ENCODE results near the gene MORN1. TPM values are rescaled to one million over a fixed set of nuclear protein-coding genes. Genes with fewer than 3 reads are reported as not detected.

Gene MORN1
- total and polyA plus RNA-seq, 2 of the 4 experiments (the other 2 are of a cell fraction): 3.0 to 4.2 TPM

- peaks cover 32% of the 10 kb centered on the region; the same call in 1 of the 2 replicates for H3K36me3 ChIP-seq (ENCODE audit: control insufficient read depth, insufficient read depth, low read length)
- H2BK120ac ChIP-seq (ENCODE audit: low read depth, low read length): peak overlapping the region; percentile 52; the same call in 1 of the 2 replicates
- H3K27ac ChIP-seq (ENCODE audit: insufficient read depth, low read length): peak overlapping the region; percentile 84
- BruUV-seq (replicated peaks): no TSS peak
- peak overlapping the region; percentile 75 for H2AFZ ChIP-seq (replicated peaks; ENCODE audit: low read length, poor library complexity)
- H3K23ac ChIP-seq (ENCODE audit: low read depth, low read length): peak overlapping the region; percentile 90
- peak overlapping the region; percentile 57 for H3K9ac ChIP-seq (ENCODE audit: low read depth, low read length)
- POLR2A ChIA-PET (ENCODE audit: unreplicated experiment): no interaction called here
- no peak overlapping the region for H2BK20ac ChIP-seq (ENCODE audit: low read depth, low read length)
- H4K8ac ChIP-seq (ENCODE audit: low read depth in 2 of 2, low read length in 2 of 2): peak overlapping the region in 1 of 2 experiments; percentile 64; a peak in 1 of 4 replicates
- H4K91ac ChIP-seq (ENCODE audit: insufficient read depth, low read depth, low read length): peak overlapping the region; percentile 56; the same call in 1 of the 2 replicates
- intact Hi-C loops (cut with micrococcal nuclease) (loop anchor here (1.0 kb wide), 1 partner anchor 71 kb away; no protein-coding TSS in a partner anchor), dilution Hi-C loops (cut with HindIII; ENCODE audit: low sequenced_read_pairs, unreplicated experiment) (no loop called here), in situ Hi-C loops (cut with MboI; ENCODE audit: low sequenced_read_pairs) (no loop called here)
- ATAC-seq (ENCODE audit: low read depth) (peak; percentile 64), DNase-seq (peak; percentile 67)
- H3K4me1 ChIP-seq (ENCODE audit: control insufficient read depth, insufficient read depth, low read length): peaks cover 26% of the 10 kb centered on the region
- WGBS, 2 experiments (ENCODE audit: extremely low coverage in 2 of 2, insufficient read length in 1 of 2): 11% methylated on average over 24 of the region's 37 CpGs; no CpG with 5 or more reads in 1 of the 2 experiments
- peaks cover 5 to 84% of the 10 kb centered on the region in 2 experiments for H3K79me1 ChIP-seq (ENCODE audit: low read depth in 1 of 2, low read length in 2 of 2)
- H2AK5ac ChIP-seq (ENCODE audit: low read depth, low read length): peak overlapping the region; percentile 66
- CTCF ChIA-PET: interaction anchor here (1.0 kb wide), 1 partner anchor 11 kb away, joined by 3 read pairs; no protein-coding TSS in a partner anchor
- peak overlapping the region; percentile 66 for H3K14ac ChIP-seq (replicated peaks; ENCODE audit: low read depth, low read length)
- H3K27me3 ChIP-seq (ENCODE audit: control insufficient read depth, insufficient read depth, low read length): no peaks in the 10 kb centered on the region
- peak overlapping the region; percentile 42; the same call in 1 of the 2 replicates for H4K5ac ChIP-seq (ENCODE audit: low read depth, low read length)
- H3K4ac ChIP-seq (ENCODE audit: low read depth, low read length): peak overlapping the region; percentile 81
- H3K56ac ChIP-seq (ENCODE audit: extremely low read depth, insufficient read depth, low read length): no peak overlapping the region
- peaks cover 77% of the 10 kb centered on the region for H4K20me1 ChIP-seq (ENCODE audit: insufficient read depth, low read length)
- H3K9me3 ChIP-seq (ENCODE audit: control insufficient read depth, insufficient read depth, low read length): no peaks in the 10 kb centered on the region
- H2AK9ac ChIP-seq (replicated peaks; ENCODE audit: low read depth, low read length, poor library complexity): peak overlapping the region; percentile 96
- H2BK5ac ChIP-seq (ENCODE audit: low read depth, low read length, poor library complexity, severe bottlenecking): peak overlapping the region; percentile 59
- H3K4me3 ChIP-seq (ENCODE audit: insufficient read depth, low read depth, low read length): no peak overlapping the region
- no peak overlapping the region for H3K18ac ChIP-seq (ENCODE audit: low read depth, low read length)
- H3K4me2 ChIP-seq (ENCODE audit: low read depth, low read length): peak overlapping the region; percentile 29
- TF ChIP-seq POLR2A (IDR thresholded peaks at IDR 0.05; ENCODE audit: low read depth, low read length): 0 out of 2 replicates have a peak, but pooled peaks have one; percentile 13
- 0 out of 2 replicates have a peak, but pooled peaks have one; percentile 58 for TF ChIP-seq CHD1 (IDR thresholded peaks at IDR 0.05; ENCODE audit: low read depth, low read length)
- no peak for TF ChIP-seq SMC3 (IDR thresholded peaks at IDR 0.05; ENCODE audit: low read depth, low read length)
- no peak for TF ChIP-seq FOS (IDR thresholded peaks at IDR 0.05; ENCODE audit: low read depth, low read length)
- TF ChIP-seq RAD21 (IDR thresholded peaks at IDR 0.05; ENCODE audit: low read length): no peak
- H3K9me1 ChIP-seq (ENCODE audit: insufficient read depth, low read length): peaks cover 23% of the 10 kb centered on the region
- H2BK15ac ChIP-seq (ENCODE audit: low read depth, low read length): no peak overlapping the region
These were observed 90.3 kb downstream of the MORN1 start for GRCh38 chr1:2300851-2301606.

Data from IMR-90 (cell line).